HPDE6-E6E7 (cell line): Measurements from ENCODE around the gene YKT6.

ENCODE experiments used
- DNase-seq: peaks from one replicate; pipeline ENCODE4 v3.0.0; 2011; ENCODE audit warnings: missing footprints; ENCODE audit errors: extremely low spot score

YKT6 gene

GRCh38 chr7:44218418-44219201, 17.8 kb downstream of the YKT6 start:
- no peak for DNase-seq

GRCh38 chr7:44219371-44220045, 18.7 kb downstream of the YKT6 start:
- no peak for DNase-seq

- DNase-seq, result no peak
These were observed 19.2 kb downstream of the YKT6 start for GRCh38 chr7:44220046-44220357.

- DNase-seq, result no peak
These were observed 19.8 kb downstream of the YKT6 start for GRCh38 chr7:44220358-44221112.

GRCh38 chr7:44221231-44221791, 20.5 kb downstream of the YKT6 start:
- DNase-seq, result no peak

GRCh38 chr7:44222074-44222473, 21.3 kb downstream of the YKT6 start:
- DNase-seq, result no peak

GRCh38 chr7:44222776-44223261, 22.0 kb downstream of the YKT6 start:
- DNase-seq, result no peak

- no peak for DNase-seq
These were observed 22.7 kb downstream of the YKT6 start for GRCh38 chr7:44223362-44224079.

GRCh38 chr7:44224080-44224973, 23.5 kb downstream of the YKT6 start:
- no peak for DNase-seq

GRCh38 chr7:44224974-44225565, 24.3 kb downstream of the YKT6 start:
- DNase-seq, result no peak

- DNase-seq, result no peak
These were observed 25.0 kb downstream of the YKT6 start for GRCh38 chr7:44225566-44226395.

- no peak for DNase-seq
These were observed 25.6 kb downstream of the YKT6 start for GRCh38 chr7:44226396-44226753.

- DNase-seq, result no peak
These were observed 27.1 kb downstream of the YKT6 start for GRCh38 chr7:44227911-44228310.

- no peak for DNase-seq
These were observed 28.0 kb downstream of the YKT6 start for GRCh38 chr7:44228571-44229350.

GRCh38 chr7:44229546-44230105, 28.8 kb downstream of the YKT6 start:
- DNase-seq, result no peak

GRCh38 chr7:44230286-44230685, 29.5 kb downstream of the YKT6 start:
- no peak for DNase-seq

GRCh38 chr7:44231088-44231487, 30.3 kb downstream of the YKT6 start:
- no peak for DNase-seq

GRCh38 chr7:44232396-44232795, 31.6 kb downstream of the YKT6 start:
- DNase-seq, result no peak
